ENCODE results near the gene ZCCHC8.
"Not testable (repeated sequence)": the region's sequence is repeated elsewhere in the genome, so short reads cannot be mapped to it uniquely, and the experiment has no call there.

DNA sequence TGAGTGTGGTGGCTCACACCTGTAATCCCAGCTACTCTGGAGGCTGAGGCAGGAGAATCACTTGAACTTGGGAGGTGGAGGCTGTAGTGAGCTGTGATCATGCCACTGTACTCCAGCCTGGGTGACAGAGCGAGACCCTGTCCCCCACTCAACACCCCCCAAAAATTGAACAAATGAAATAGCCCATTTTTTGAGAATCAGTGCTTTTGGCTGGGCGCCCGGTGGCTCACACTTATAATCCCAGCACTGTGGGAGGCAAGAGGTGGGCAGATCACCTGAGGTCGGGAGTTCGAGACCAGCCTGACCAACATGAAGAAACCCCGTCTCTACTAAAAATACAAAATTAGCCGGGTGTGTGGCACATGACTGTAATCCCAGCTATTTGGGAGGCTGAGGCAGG is 30.2 kb downstream of the ZCCHC8 start:
- TF ChIP-seq, protein P1, sequence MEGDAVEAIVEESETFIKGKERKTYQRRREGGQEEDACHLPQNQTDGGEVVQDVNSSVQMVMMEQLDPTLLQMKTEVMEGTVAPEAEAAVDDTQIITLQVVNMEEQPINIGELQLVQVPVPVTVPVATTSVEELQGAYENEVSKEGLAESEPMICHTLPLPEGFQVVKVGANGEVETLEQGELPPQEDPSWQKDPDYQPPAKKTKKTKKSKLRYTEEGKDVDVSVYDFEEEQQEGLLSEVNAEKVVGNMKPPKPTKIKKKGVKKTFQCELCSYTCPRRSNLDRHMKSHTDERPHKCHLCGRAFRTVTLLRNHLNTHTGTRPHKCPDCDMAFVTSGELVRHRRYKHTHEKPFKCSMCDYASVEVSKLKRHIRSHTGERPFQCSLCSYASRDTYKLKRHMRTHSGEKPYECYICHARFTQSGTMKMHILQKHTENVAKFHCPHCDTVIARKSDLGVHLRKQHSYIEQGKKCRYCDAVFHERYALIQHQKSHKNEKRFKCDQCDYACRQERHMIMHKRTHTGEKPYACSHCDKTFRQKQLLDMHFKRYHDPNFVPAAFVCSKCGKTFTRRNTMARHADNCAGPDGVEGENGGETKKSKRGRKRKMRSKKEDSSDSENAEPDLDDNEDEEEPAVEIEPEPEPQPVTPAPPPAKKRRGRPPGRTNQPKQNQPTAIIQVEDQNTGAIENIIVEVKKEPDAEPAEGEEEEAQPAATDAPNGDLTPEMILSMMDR (IDR thresholded peaks at IDR 0.05; ENCODE audit: low read depth, low read length, poor library complexity, severe bottlenecking), result not testable (repeated sequence)
- TF ChIP-seq EZH2phosphoT487 (IDR thresholded peaks at IDR 0.05; ENCODE audit: borderline replicate concordance, low read length), result not testable (repeated sequence)

Measured in DOHH2 (cell line).